ENCODE measurements around the gene MED25.

GRCh38 chr19:49830766-49831165, 12.7 kb downstream of the MED25 start:
- TF ChIP-seq POLR2A (IDR thresholded peaks at IDR 0.05) (no peak), CTCF (IDR thresholded peaks at IDR 0.05) (no peak), POLR2AphosphoS5 (IDR thresholded peaks at IDR 0.05) (no peak)

Measured in prostate gland (tissue), 2 donors.